Measurements from ENCODE around the gene AEBP1. TPM values are rescaled to one million over a fixed set of nuclear protein-coding genes. Genes with fewer than 3 reads are reported as not detected.

Gene AEBP1
- total RNA-seq, 1 donor from 2014 or later, result 65.0 TPM

- peaks cover 6% of the 10 kb centered on the region for H3K4me1 ChIP-seq (ENCODE audit: insufficient read depth, low read length)
- H4K20me1 ChIP-seq (ENCODE audit: insufficient read depth, low read length), result no peaks in the 10 kb centered on the region
- H3K4me3 Mint-ChIP-seq (ENCODE audit: unreplicated experiment), result no peak overlapping the region
- TF ChIP-seq CTCF (IDR thresholded peaks at IDR 0.05; ENCODE audit: insufficient read depth, low read depth, low read length), result no peak
- TF ChIP-seq EZH2 (IDR thresholded peaks at IDR 0.05; ENCODE audit: insufficient read depth, low read length), result no peak
- H3K36me3 Mint-ChIP-seq (ENCODE audit: low read depth, unreplicated experiment), result no peaks in the 10 kb centered on the region
- no peaks in the 10 kb centered on the region for H3K36me3 ChIP-seq (ENCODE audit: insufficient read depth, low read length)
- H3K4me2 ChIP-seq (ENCODE audit: low read length), result no peak overlapping the region
- H2AFZ ChIP-seq (ENCODE audit: low read depth, low read length), result no peak overlapping the region
- no peak overlapping the region for H3K27ac Mint-ChIP-seq (ENCODE audit: unreplicated experiment)
- DNase-seq (ENCODE audit: low read depth) (no peak), FAIRE-seq (no peak)
- no peak overlapping the region for H3K4me3 ChIP-seq (ENCODE audit: insufficient read depth, low read depth, low read length)
- peaks cover 54% of the 10 kb centered on the region for H3K27me3 Mint-ChIP-seq (ENCODE audit: low read depth, unreplicated experiment)
- peaks cover 2% of the 10 kb centered on the region for H3K9me3 Mint-ChIP-seq (ENCODE audit: unreplicated experiment)
- H3K27me3 ChIP-seq (ENCODE audit: insufficient read depth, low read length), result peaks cover 4% of the 10 kb centered on the region
- H3K4me1 Mint-ChIP-seq (ENCODE audit: low read depth, unreplicated experiment), result no peaks in the 10 kb centered on the region
- no peaks in the 10 kb centered on the region for H3K79me2 ChIP-seq (ENCODE audit: insufficient read depth, low read length)
- no peak overlapping the region for H3K27ac ChIP-seq (ENCODE audit: low read depth, low read length)
- H3K9me3 ChIP-seq (ENCODE audit: insufficient read depth, low read depth, low read length), result no peaks in the 10 kb centered on the region
- no peak overlapping the region for H3K9ac ChIP-seq (ENCODE audit: low read length)
Observed at GRCh38 chr7:44149571-44150465, 45.7 kb downstream of the AEBP1 start.

- Histone ChIP-seq H3K27ac (ENCODE audit: low read depth, low read length) (no peak overlapping the region), H3K36me3 (ENCODE audit: insufficient read depth, low read length) (no peaks in the 10 kb centered on the region), H4K20me1 (ENCODE audit: insufficient read depth, low read length) (no peaks in the 10 kb centered on the region), H3K9me3 (ENCODE audit: insufficient read depth, low read depth, low read length) (no peaks in the 10 kb centered on the region), H3K4me1 (ENCODE audit: insufficient read depth, low read length) (peaks cover 2% of the 10 kb centered on the region), H3K4me2 (ENCODE audit: low read length) (no peak overlapping the region), H2AFZ (ENCODE audit: low read depth, low read length) (no peak overlapping the region), H3K9ac (ENCODE audit: low read length) (no peak overlapping the region), H3K79me2 (ENCODE audit: insufficient read depth, low read length) (no peaks in the 10 kb centered on the region), H3K27me3 (ENCODE audit: insufficient read depth, low read length) (peaks cover 2% of the 10 kb centered on the region), H3K4me3 (ENCODE audit: insufficient read depth, low read depth, low read length) (no peak overlapping the region)
- Mint-ChIP-seq H3K9me3 (ENCODE audit: unreplicated experiment) (peaks cover 2% of the 10 kb centered on the region), H3K27ac (ENCODE audit: unreplicated experiment) (no peak overlapping the region), H3K36me3 (ENCODE audit: low read depth, unreplicated experiment) (no peaks in the 10 kb centered on the region), H3K4me3 (ENCODE audit: unreplicated experiment) (no peak overlapping the region), H3K27me3 (ENCODE audit: low read depth, unreplicated experiment) (peaks cover 49% of the 10 kb centered on the region), H3K4me1 (ENCODE audit: low read depth, unreplicated experiment) (no peaks in the 10 kb centered on the region)
- TF ChIP-seq CTCF (IDR thresholded peaks at IDR 0.05; ENCODE audit: insufficient read depth, low read depth, low read length), result no peak
- no peak for TF ChIP-seq EZH2 (IDR thresholded peaks at IDR 0.05; ENCODE audit: insufficient read depth, low read length)
- DNase-seq (ENCODE audit: low read depth), result no peak
- no peak for FAIRE-seq
Observed at GRCh38 chr7:44150466-44150832, 46.3 kb downstream of the AEBP1 start.

Data from astrocyte (in vitro differentiated cells and primary cell).